Stimulated activated CD8-positive, alpha-beta memory T cell treated with anti-CD3 and anti-CD28 coated beads, Interleukin-4, amount 100 ng/mL, for 4 hours (primary cell): ENCODE data around the gene SGPL1.

ENCODE experiments used
- DNase-seq, 2 donors: peaks; one replicate each; pipeline ENCODE4 v3.0.0-alpha.2; 2020; ENCODE audit warnings: low read depth in 2 of 2, low spot score in 1 of 2

SGPL1 gene

GRCh38 chr10:70880077-70880534, 64.4 kb downstream of the SGPL1 start:
- peak; percentile 44 to 54 for DNase-seq

GRCh38 chr10:70884741-70885140, 69.0 kb downstream of the SGPL1 start:
- no peak for DNase-seq

GRCh38 chr10:70885481-70885880, 69.7 kb downstream of the SGPL1 start:
- no peak for DNase-seq

- DNase-seq, result no peak
Measured at GRCh38 chr10:70885931-70886903, 70.5 kb downstream of the SGPL1 start.

DNA sequence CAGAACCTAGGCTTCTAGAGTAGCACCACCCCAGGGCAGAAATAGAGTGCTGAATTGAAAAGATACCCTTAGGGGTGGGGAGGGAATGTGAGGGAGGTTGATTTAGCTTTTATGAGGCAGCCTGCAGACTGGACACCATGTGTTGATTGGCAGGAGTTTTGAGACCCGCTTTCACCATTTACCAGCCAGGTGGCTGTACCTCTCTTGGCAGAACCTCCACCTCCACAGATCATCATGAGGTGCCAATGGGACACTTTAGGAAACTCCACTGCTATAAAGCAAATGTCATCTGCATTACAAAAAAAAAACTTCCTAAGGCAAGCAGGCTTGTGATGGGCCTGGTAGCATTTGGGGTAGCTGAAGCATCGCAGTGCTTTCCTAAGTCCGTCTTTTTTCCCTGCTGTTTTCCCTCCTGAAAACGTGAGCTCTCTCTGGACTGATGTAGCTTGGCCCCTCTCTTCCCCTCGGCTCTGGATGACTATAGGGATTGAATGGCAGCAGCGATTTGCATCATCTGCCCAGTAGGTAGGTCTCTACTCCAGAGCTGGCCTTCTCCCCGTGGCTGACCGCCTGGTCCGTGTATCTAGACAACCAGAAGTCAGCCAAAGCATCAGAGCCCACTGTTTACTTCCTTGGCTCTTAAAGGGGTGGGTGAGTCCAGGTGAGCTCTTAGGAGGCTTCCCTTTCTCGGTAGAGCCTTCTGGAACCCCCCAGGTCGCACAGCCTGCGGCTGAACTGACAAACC, 71.3 kb downstream of the SGPL1 start:
- no peak for DNase-seq

DNA sequence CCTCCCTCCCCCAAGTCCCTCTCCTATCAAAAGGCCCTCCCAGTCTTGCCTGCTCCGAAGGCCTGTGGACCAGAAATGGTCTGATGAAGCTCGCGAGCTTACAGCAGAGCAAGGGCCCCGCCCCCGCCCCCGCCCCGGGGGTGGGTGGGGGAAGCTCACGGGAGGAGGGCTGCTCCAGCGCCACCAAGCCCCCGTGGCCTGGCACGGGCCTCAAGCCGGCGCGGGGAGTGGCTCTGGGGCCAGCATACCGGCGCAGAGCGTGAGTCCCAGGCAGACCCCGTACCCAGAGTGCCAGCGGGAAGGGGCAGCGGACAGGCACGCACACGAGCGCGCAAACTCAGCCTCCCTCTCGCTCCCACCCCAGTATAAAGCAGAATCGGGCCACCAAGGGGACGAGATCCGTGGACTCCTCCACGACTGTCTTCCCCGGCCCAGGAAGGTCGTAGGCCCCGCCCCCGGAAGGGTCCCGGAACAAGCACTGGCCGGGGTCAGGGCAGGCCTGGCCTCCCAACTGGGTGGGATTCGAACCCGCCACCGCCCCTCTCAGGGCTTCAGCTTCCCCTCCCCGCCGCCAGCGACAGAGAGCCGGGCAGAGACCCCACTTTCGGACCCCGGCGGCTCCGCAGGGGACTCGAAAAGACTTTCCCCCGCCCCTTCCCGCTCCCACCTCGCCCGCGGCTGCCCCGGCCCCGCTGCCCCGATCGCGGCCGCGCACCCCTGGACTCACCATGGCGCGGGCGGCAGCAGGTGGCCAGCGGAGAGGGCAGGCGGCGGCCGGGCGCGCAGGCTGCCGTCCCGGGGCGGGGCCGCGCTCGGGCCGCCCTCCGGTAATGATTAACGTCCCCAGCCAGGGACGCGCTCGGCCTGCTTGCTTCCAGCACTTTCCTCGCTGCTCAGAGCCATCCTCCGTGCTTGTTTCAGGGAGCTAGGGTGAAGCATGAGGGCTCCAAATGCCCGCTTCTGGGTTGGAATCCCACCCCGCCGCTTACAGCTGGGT, 72.4 kb downstream of the SGPL1 start, which contains the start of gene PCBD1:
TSS of gene PCBD1 (minus strand) at position 762 of the 997 bp plus-strand sequence. CDS start at position 730, 32 bp downstream.
- peak; percentile 39 to 71 for DNase-seq

DNA sequence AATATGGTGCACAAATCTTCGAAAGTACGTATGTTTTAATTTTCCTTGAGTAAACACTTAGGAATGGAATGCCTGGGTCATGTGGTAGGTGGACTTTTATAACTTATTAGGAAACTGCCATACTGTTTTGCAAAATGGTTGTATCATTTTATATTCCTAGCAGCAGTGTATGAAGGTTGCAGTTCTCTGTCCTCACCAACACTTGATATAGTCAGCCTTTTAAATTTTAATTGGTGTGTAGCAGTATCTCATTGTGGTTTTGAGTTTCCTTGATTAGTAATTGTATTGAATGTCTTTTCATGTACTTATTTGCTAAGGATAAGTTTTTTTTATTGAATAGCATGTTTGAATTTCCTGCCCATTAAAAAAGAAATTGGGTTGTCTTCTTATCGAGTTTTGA, 73.5 kb downstream of the SGPL1 start:
- DNase-seq, result no peak

GRCh38 chr10:70890917-70891431, 75.2 kb downstream of the SGPL1 start:
- DNase-seq, result no peak

GRCh38 chr10:70891627-70892026, 75.9 kb downstream of the SGPL1 start:
- DNase-seq, result no peak

GRCh38 chr10:70892631-70893030, 76.9 kb downstream of the SGPL1 start:
- DNase-seq, result no peak

GRCh38 chr10:70893227-70894006, 77.7 kb downstream of the SGPL1 start:
- DNase-seq, result no peak

GRCh38 chr10:70894416-70894815, 78.7 kb downstream of the SGPL1 start:
- DNase-seq, result no peak

- no peak for DNase-seq
Measured at GRCh38 chr10:70896551-70896950, 80.8 kb downstream of the SGPL1 start.

GRCh38 chr10:70898687-70899086, 82.9 kb downstream of the SGPL1 start:
- DNase-seq, result no peak

GRCh38 chr10:70899096-70899495, 83.3 kb downstream of the SGPL1 start:
- no peak for DNase-seq

GRCh38 chr10:70901276-70901878, 85.6 kb downstream of the SGPL1 start:
- DNase-seq, result no peak

GRCh38 chr10:70902661-70903261, 87.0 kb downstream of the SGPL1 start:
- DNase-seq, result no peak

DNA sequence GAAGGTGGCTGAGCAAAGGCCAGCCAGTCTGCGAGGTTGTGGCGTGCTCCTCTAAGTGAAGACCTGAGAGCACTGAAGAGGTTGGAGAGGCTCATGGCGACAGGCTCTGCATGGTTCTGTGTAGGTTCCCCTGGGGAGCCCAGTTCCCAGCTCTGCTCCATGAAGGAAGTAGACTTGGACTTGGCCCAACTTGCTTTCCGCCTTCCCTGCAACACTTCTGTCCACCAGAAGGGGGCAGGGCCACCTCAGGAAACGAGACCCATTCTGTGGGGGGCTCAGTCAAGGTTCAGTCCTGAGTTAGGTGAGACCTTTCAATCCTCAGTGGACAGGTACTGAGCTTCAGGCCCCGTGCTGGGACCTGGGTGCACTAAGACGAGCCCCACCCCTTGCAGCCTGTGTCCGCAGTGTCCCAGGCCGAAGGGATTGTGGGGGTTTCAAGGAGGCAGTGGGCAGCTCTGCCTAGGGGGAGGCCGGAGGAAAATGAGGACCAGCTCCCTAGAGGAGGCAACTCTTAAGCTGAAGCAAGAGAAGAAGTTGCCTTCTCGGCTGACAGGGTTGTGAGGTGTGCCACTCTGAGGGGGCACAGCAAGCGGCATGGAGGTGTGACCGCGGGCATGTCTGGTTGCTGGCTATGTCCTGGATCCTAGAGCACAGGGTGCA, 87.6 kb downstream of the SGPL1 start:
- DNase-seq, result no peak
